HCT116 (cell line): ENCODE results near the gene TPRG1L. TPM values are rescaled to one million over a fixed set of nuclear protein-coding genes. Genes with fewer than 3 reads are reported as not detected.

ENCODE experiments used
- ATAC-seq: fragments of 200-7000 bp; cut with Tn5 transposase; 2 replicates; pipeline ENCODE4 v1.9.1; 2020; ENCODE audit warnings: mild to moderate bottlenecking, moderate library complexity
- BruUV-seq: library from RNA; stranded (reverse); fragments of 400-500 nt; replicated peaks from 2 replicates; lab custom pipeline; 2021; lab: Mats Ljungman, UMichigan
- CTCF ChIA-PET: fragments of 300-600 bp; sonication (Branson Sonifier 250); formaldehyde crosslinking; loops from one replicate; lab custom pipeline; 2021; ENCODE audit warnings: antibody characterized with exemption; lab: Charles Lee
- POLR2A ChIA-PET: fragments of 300-600, 350-600 bp; sonication (Branson Sonifier 250); formaldehyde crosslinking; loops from one replicate; lab custom pipeline; 2021; ENCODE audit warnings: antibody characterized with exemption; lab: Charles Lee
- RAD21 ChIA-PET, 2 experiments: fragments of 300-600 bp; sonication (Branson Sonifier 250); formaldehyde crosslinking; loops; one replicate each; lab custom pipeline; 2023; ENCODE audit warnings: low total read pairs in 2 of 2; ENCODE audit not compliant: uncharacterized antibody in 2 of 2, unreplicated experiment in 2 of 2, low non-redundant PET in 1 of 2; lab: Charles Lee
- DNase-seq: peaks from one replicate; pipeline ENCODE4 v3.0.0-alpha.2; 2010; ENCODE audit warnings: low read depth, low spot score
- H2AFZ ChIP-seq: fragments of 200-600 bp; shearing (Covaris generic), sonication (generic); 2 replicates; pipeline ENCODE4 v1.6.1; 2017; ENCODE audit warnings: low read depth, mixed run types, mixed read lengths, antibody characterized with exemption, low read length; ENCODE audit not compliant: poor library complexity, severe bottlenecking
- H3K27ac ChIP-seq: 2 replicates; pipeline ENCODE4 v1.5.1; 2012; ENCODE audit warnings: low read depth, low read length
- H3K27me3 ChIP-seq: fragments of 200-600 bp; sonication (generic); 2 replicates; pipeline ENCODE4 v1.6.1; 2016; ENCODE audit warnings: mixed run types, low read length, mixed read lengths; ENCODE audit not compliant: insufficient read depth
- H3K36me3 ChIP-seq, 2 experiments: fragments of 200-500 bp in 1 of 2; fragments of 200-600 bp in 1 of 2; sonication (Bioruptor generic) in 1 of 2; sonication (generic) in 1 of 2; 2 replicates each; pipeline versions ENCODE4 v1.5.1 to v1.6.1; 2014 to 2016; ENCODE audit warnings: low read length in 2 of 2, inconsistent platforms in 1 of 2, mixed read lengths in 1 of 2, mixed run types in 1 of 2; ENCODE audit not compliant: insufficient read depth in 2 of 2, control insufficient read depth in 1 of 2
- H3K4me1 ChIP-seq, 2 experiments: fragments of 200-600 bp in 1 of 2; sonication (generic) in 1 of 2; 2 replicates each; pipeline versions ENCODE4 v1.5.1 to v1.6.1; 2012 to 2017; ENCODE audit warnings: low read length in 2 of 2, inconsistent platforms in 1 of 2, mild to moderate bottlenecking in 1 of 2, mixed read lengths in 1 of 2, mixed run types in 1 of 2, moderate library complexity in 1 of 2; ENCODE audit not compliant: insufficient read depth in 2 of 2, control insufficient read depth in 1 of 2
- H3K4me2 ChIP-seq: fragments of 200-600 bp; sonication (generic); 2 replicates; pipeline ENCODE4 v1.6.1; 2017; ENCODE audit warnings: mixed run types, low read length, mixed read lengths
- H3K4me3 ChIP-seq, 2 experiments: fragments of 200-600 bp in 1 of 2; sonication (generic) in 1 of 2; replicated peaks in 1 of 2; 2 replicates each; pipeline ENCODE4 v1.5.1; 2011 to 2016; ENCODE audit warnings: low read length in 2 of 2, control low read depth in 1 of 2, low read depth in 1 of 2, mild to moderate bottlenecking in 1 of 2, mixed read lengths in 1 of 2, mixed run types in 1 of 2
- H3K79me2 ChIP-seq: fragments of 200-600 bp; sonication (generic); 2 replicates; pipeline ENCODE4 v1.6.1; 2017; ENCODE audit warnings: mild to moderate bottlenecking, mixed run types, low read length, moderate library complexity, mixed read lengths; ENCODE audit not compliant: insufficient read depth
- H3K9ac ChIP-seq: fragments of 200-600 bp; sonication (generic); 2 replicates; pipeline ENCODE4 v1.6.1; 2016; ENCODE audit warnings: low read length, mixed read lengths
- H3K9me2 ChIP-seq: fragments of 200-600 bp; sonication (generic), shearing (Covaris generic); 2 replicates; pipeline ENCODE4 v1.6.1; 2017; ENCODE audit warnings: mixed run types, mild to moderate bottlenecking, moderate library complexity; ENCODE audit not compliant: insufficient read depth
- H3K9me3 ChIP-seq, 2 experiments: fragments of 200-500 bp in 1 of 2; fragments of 200-600 bp in 1 of 2; sonication (Bioruptor generic) in 1 of 2; sonication (generic) in 1 of 2; 2 replicates each; pipeline ENCODE4 v1.6.1; 2014 to 2017; ENCODE audit warnings: low read length in 2 of 2, mixed read lengths in 2 of 2, inconsistent platforms in 1 of 2, low read depth in 1 of 2, mild to moderate bottlenecking in 1 of 2, mixed run types in 1 of 2, moderate library complexity in 1 of 2; ENCODE audit not compliant: control insufficient read depth in 1 of 2, insufficient read depth in 1 of 2
- H4K20me1 ChIP-seq: fragments of 200-600 bp; sonication (generic), shearing (Covaris generic); 2 replicates; pipeline ENCODE4 v1.6.1; 2017; ENCODE audit warnings: mixed run types, mild to moderate bottlenecking, moderate library complexity; ENCODE audit not compliant: insufficient read depth
- ATF3 ChIP-seq: IDR thresholded peaks from 2 replicates; pipeline ENCODE4 v1.6.1; 2012
- CBX3 ChIP-seq: IDR thresholded peaks from 2 replicates; pipeline ENCODE4 v1.6.1; 2012; ENCODE audit warnings: low read depth
- CTCF ChIP-seq, 3 experiments: fragments of 200-600 bp in 1 of 3; sonication (generic) in 1 of 3; IDR thresholded peaks in 2 of 3; conservative IDR thresholded peaks in 1 of 3; 2 replicates each; pipeline ENCODE4 v1.5.1; 2012 to 2017; ENCODE audit warnings: low read depth in 2 of 3, low read length in 2 of 3, antibody characterized with exemption in 1 of 3, borderline replicate concordance in 1 of 3, control low read depth in 1 of 3, mild to moderate bottlenecking in 1 of 3, mixed read lengths in 1 of 3, mixed run types in 1 of 3, moderate library complexity in 1 of 3; ENCODE audit not compliant: insufficient read depth in 1 of 3
- ELF1 ChIP-seq: IDR thresholded peaks from 2 replicates; pipeline ENCODE4 v1.6.1; 2012; ENCODE audit warnings: low read depth, borderline replicate concordance
- FOSL1 ChIP-seq: IDR thresholded peaks from 2 replicates; pipeline ENCODE4 v1.6.1; 2012; ENCODE audit warnings: low read depth
- JUND ChIP-seq: IDR thresholded peaks from 2 replicates; pipeline ENCODE4 v1.6.1; 2012
- MAX ChIP-seq: IDR thresholded peaks from 2 replicates; pipeline ENCODE4 v1.6.1; 2012
- SIN3A ChIP-seq: IDR thresholded peaks from 2 replicates; pipeline ENCODE4 v1.6.1; 2012; ENCODE audit warnings: low read depth
- SP1 ChIP-seq: IDR thresholded peaks from 2 replicates; pipeline ENCODE4 v1.6.1; 2012; ENCODE audit warnings: low read depth
- TCF7L2 ChIP-seq: IDR thresholded peaks from 2 replicates; pipeline ENCODE4 v1.7.0; 2011; ENCODE audit warnings: borderline replicate concordance, inconsistent platforms; ENCODE audit not compliant: insufficient read depth, insufficient read length; ENCODE audit errors: extremely low read depth
- ZBTB33 ChIP-seq: IDR thresholded peaks from 2 replicates; pipeline ENCODE4 v1.6.1; 2011; ENCODE audit warnings: mild to moderate bottlenecking, low read length, moderate library complexity; ENCODE audit not compliant: insufficient replicate concordance; ENCODE audit errors: extremely low read depth
- ZNF274 ChIP-seq: fragments of 200-500 bp; sonication (Bioruptor generic); IDR thresholded peaks from 2 replicates; pipeline ENCODE4 v1.6.1; 2014; ENCODE audit warnings: mild to moderate bottlenecking, low read depth, low read length, inconsistent platforms
- intact Hi-C: fragments of 100-400 bp; cut with micrococcal nuclease; formaldehyde crosslinking; loops from 2 replicates; pipeline ENCODE4 v1.10.0; 2022
- total RNA-seq: library from RNA; stranded (reverse); gene quantifications from one replicate; pipeline ENCODE4 v1.2.1, GENCODE V29; 2021; ENCODE audit not compliant: unreplicated experiment

The TPRG1L gene
- total RNA-seq, 1 experiment from 2014 or later = 25.6 TPM

- H3K27me3 ChIP-seq = no peaks in the 10 kb centered on the region
- H3K4me3 ChIP-seq = no peak overlapping the region
- TF ChIP-seq SIN3A = no peak
- TF ChIP-seq SP1 = no peak
- no peak for TF ChIP-seq ATF3
- no peak for TF ChIP-seq JUND
- no peak for TF ChIP-seq TCF7L2
- TF ChIP-seq CTCF (IDR thresholded peaks at IDR 0.05 in 2 of 3, conservative IDR thresholded peaks at IDR 0.05 in 1 of 3; ENCODE audit: borderline replicate concordance in 1 of 3, insufficient read depth in 1 of 3, low read depth in 2 of 3, low read length in 2 of 3) = no peak
- no peak for TF ChIP-seq ZNF274
- TF ChIP-seq ELF1 = no peak
- TF ChIP-seq MAX = no peak
- TF ChIP-seq CBX3 = no peak
- TF ChIP-seq ZBTB33 = no peak
- no peak for TF ChIP-seq FOSL1
- H3K79me2 ChIP-seq = no peaks in the 10 kb centered on the region
- ChIA-PET POLR2A (no interaction called here), RAD21 (no interaction called here), CTCF (no interaction called here)
- no peak overlapping the region for H3K4me2 ChIP-seq
- no TSS peak for BruUV-seq
- H4K20me1 ChIP-seq = no peaks in the 10 kb centered on the region
- H3K9me2 ChIP-seq = no peaks in the 10 kb centered on the region
- ATAC-seq (no peak), DNase-seq (no peak)
- no peaks in the 10 kb centered on the region for H3K36me3 ChIP-seq
- H2AFZ ChIP-seq = no peak overlapping the region
- no peak overlapping the region for H3K9ac ChIP-seq
- H3K27ac ChIP-seq = no peak overlapping the region
- intact Hi-C loops = loop anchor here (10.0 kb wide), 1 partner anchor 1018 kb away; the partner anchor contains the start of gene PRXL2B
- H3K4me1 ChIP-seq = peaks cover 0 to 16% of the 10 kb centered on the region in 2 experiments; a peak in 2 of 4 replicates
- no peaks in the 10 kb centered on the region for H3K9me3 ChIP-seq
Measured at GRCh38 chr1:3602375-3602774, 22.4 kb upstream of the TPRG1L start.
